ENCODE measurements around the gene C2orf68. TPM values are rescaled to one million over a fixed set of nuclear protein-coding genes. Genes with fewer than 3 reads are reported as not detected.

C2orf68 gene
- total RNA-seq, 1 experiment from 2014 or later = 69.6 TPM

- TF ChIP-seq, protein P1, sequence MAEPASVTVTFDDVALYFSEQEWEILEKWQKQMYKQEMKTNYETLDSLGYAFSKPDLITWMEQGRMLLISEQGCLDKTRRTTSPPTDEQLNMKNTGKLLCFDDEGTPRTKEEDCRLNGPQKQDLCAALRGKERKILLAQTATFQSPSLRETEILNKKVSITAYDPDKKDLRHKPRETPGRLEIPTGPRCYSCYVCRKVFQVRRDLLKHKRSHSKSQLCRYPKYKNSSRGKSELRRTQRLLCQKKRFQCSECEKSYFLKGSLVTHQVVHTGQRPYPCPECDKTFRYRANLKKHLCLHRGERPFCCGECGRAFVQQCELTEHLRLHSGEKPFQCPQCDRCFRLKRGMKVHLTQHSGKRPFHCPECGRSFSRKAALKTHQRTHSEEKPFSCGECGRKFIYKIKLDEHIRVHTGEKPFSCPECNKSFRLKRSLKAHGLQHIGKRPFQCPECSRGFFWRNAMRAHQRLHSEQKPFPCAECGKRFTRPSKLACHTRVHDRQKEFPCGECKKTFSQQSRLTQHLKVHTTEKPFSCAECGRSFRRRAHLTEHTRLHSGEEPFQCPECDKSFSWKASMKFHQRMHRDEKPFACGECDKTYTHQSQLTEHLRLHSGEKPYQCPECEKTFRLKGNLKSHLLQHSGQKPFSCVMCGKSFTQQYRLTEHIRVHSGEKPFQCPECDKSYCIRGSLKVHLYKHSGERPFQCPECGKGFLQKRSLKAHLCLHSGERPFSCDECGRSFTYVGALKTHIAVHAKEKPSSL (CRISPR knock-in tag; conservative IDR thresholded peaks at IDR 0.05) = no peak
- no peak for TF ChIP-seq ZNF416 (CRISPR knock-in tag; IDR thresholded peaks at IDR 0.05)
- no peak for TF ChIP-seq ZNF263 (CRISPR knock-in tag; IDR thresholded peaks at IDR 0.05; ENCODE audit: low read depth)
- TF ChIP-seq RELA (CRISPR knock-in tag; IDR thresholded peaks at IDR 0.05; ENCODE audit: borderline replicate concordance) = no peak
- no peak for TF ChIP-seq GABPB1 (CRISPR knock-in tag; IDR thresholded peaks at IDR 0.05)
- TF ChIP-seq, protein P2, sequence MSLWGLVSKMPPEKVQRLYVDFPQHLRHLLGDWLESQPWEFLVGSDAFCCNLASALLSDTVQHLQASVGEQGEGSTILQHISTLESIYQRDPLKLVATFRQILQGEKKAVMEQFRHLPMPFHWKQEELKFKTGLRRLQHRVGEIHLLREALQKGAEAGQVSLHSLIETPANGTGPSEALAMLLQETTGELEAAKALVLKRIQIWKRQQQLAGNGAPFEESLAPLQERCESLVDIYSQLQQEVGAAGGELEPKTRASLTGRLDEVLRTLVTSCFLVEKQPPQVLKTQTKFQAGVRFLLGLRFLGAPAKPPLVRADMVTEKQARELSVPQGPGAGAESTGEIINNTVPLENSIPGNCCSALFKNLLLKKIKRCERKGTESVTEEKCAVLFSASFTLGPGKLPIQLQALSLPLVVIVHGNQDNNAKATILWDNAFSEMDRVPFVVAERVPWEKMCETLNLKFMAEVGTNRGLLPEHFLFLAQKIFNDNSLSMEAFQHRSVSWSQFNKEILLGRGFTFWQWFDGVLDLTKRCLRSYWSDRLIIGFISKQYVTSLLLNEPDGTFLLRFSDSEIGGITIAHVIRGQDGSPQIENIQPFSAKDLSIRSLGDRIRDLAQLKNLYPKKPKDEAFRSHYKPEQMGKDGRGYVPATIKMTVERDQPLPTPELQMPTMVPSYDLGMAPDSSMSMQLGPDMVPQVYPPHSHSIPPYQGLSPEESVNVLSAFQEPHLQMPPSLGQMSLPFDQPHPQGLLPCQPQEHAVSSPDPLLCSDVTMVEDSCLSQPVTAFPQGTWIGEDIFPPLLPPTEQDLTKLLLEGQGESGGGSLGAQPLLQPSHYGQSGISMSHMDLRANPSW (CRISPR knock-in tag; conservative IDR thresholded peaks at IDR 0.05; ENCODE audit: low read depth) = no peak
- TF ChIP-seq, protein P3, sequence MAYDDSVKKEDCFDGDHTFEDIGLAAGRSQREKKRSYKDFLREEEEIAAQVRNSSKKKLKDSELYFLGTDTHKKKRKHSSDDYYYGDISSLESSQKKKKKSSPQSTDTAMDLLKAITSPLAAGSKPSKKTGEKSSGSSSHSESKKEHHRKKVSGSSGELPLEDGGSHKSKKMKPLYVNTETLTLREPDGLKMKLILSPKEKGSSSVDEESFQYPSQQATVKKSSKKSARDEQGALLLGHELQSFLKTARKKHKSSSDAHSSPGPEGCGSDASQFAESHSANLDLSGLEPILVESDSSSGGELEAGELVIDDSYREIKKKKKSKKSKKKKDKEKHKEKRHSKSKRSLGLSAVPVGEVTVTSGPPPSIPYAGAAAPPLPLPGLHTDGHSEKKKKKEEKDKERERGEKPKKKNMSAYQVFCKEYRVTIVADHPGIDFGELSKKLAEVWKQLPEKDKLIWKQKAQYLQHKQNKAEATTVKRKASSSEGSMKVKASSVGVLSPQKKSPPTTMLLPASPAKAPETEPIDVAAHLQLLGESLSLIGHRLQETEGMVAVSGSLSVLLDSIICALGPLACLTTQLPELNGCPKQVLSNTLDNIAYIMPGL (CRISPR knock-in tag; IDR thresholded peaks at IDR 0.05) = no peak
- no peak for TF ChIP-seq MXD4 (CRISPR knock-in tag; IDR thresholded peaks at IDR 0.05; ENCODE audit: borderline replicate concordance)
- no peak for TF ChIP-seq ETV6 (CRISPR knock-in tag; IDR thresholded peaks at IDR 0.05)
Observed at GRCh38 chr2:85605406-85606115, 6.3 kb downstream of the C2orf68 start (continued).

DNA sequence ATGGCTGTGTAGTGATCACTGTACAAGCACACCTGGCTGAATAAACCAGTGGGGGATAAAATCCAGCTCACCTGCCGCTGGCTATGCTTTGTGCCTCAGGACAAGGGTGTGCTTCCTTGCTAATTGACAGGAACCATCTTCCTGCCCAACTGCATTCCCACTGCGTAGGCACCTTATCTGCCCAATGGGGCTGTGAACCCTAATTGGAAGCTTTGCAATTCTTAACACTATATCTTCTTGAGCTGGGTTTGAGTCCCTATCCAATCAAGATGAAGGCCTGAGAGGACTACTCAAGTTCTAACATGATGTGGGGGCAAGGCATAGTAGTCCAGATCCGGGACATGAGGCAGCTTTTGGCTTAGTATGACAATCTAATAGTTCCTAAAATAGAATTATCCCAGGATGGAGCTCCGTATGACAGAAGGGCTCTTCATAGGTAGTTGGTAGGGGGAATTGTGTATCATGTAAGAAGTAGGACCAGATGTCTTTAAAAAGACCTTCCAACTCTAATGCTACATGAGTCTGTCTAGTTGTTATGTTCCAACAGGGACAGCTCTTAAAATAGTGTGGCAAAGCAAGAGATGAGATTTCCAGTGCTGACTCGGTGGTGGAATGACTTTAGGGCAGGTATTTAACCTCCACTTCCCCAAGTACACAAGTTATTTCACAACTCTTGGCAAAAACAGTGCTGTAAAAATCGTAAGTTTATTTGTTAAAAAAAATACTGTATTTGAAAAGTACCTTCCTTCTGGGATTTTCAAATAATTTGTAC lies 7.1 kb downstream of the C2orf68 start:
- DNase-seq (ENCODE audit: low spot score) (no peak), ATAC-seq (no peak)
- Mint-ChIP-seq H3K27ac (peak overlapping the region; percentile 32), H3K36me3 (peaks cover 19% of the 10 kb centered on the region), H3K27me3 (ENCODE audit: low read depth) (no peaks in the 10 kb centered on the region), H3K4me1 (peaks cover 18% of the 10 kb centered on the region), H3K9me3 (no peaks in the 10 kb centered on the region), H3K4me3 (peak overlapping the region; percentile 14; the same call in 1 of the 2 replicates)
- ChIA-PET CTCF (interaction anchor here (0.9 kb wide), 1 partner anchor 33 kb away, joined by 3 read pairs; no protein-coding TSS in a partner anchor), POLR2A (interaction anchor here (1.6 kb wide), 1 partner anchor 10 kb away, joined by 4 read pairs; the partner anchor contains the start of gene RNF181)
- TF ChIP-seq ZNF121 (CRISPR knock-in tag; IDR thresholded peaks at IDR 0.05) (no peak), ZNF138 (CRISPR knock-in tag; conservative IDR thresholded peaks at IDR 0.05) (no peak), TCF7 (CRISPR knock-in tag; IDR thresholded peaks at IDR 0.05; ENCODE audit: low read depth) (0 out of 2 replicates have a peak, but pooled peaks have one; percentile 31), EMX1 (CRISPR knock-in tag; IDR thresholded peaks at IDR 0.05) (no peak), TEAD1 (CRISPR knock-in tag; IDR thresholded peaks at IDR 0.05) (no peak)
- TF ChIP-seq, protein P4, sequence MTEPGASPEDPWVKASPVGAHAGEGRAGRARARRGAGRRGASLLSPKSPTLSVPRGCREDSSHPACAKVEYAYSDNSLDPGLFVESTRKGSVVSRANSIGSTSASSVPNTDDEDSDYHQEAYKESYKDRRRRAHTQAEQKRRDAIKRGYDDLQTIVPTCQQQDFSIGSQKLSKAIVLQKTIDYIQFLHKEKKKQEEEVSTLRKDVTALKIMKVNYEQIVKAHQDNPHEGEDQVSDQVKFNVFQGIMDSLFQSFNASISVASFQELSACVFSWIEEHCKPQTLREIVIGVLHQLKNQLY (CRISPR knock-in tag; IDR thresholded peaks at IDR 0.05) = no peak

Data from WTC11 (cell line).